GDM1 (cell line): ENCODE results near the gene FAS.
"Not testable (repeated sequence)": the region's sequence is repeated elsewhere in the genome, so short reads cannot be mapped to it uniquely, and the experiment has no call there.

Experiments
- DNase-seq: peaks from one replicate; lab custom pipeline; 2025; lab: John Stamatoyannopoulos, UW

The FAS gene

GRCh38 chr10:88992921-88993524 lies 2.4 kb downstream of the FAS start:
- no peak for DNase-seq

DNA sequence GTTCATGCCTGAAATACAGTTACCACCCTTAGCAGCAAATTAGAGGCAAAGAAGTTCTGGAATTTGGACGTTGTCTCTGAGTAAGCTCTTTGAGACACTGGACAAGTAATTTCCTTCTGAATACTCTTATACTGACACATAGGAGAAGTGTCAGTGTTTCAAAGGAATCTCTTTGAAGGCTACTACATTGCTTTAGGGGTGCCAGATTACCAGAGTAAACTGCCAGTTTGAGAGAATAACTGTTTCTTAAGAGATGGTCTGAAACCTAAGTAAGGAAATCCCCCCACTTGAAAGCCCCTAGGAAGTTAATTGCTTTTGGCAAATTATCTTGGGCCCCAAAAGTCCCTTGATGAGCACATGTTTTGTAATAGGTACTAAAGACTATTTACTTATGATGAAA lies 3.4 kb downstream of the FAS start:
- DNase-seq: no peak

DNA sequence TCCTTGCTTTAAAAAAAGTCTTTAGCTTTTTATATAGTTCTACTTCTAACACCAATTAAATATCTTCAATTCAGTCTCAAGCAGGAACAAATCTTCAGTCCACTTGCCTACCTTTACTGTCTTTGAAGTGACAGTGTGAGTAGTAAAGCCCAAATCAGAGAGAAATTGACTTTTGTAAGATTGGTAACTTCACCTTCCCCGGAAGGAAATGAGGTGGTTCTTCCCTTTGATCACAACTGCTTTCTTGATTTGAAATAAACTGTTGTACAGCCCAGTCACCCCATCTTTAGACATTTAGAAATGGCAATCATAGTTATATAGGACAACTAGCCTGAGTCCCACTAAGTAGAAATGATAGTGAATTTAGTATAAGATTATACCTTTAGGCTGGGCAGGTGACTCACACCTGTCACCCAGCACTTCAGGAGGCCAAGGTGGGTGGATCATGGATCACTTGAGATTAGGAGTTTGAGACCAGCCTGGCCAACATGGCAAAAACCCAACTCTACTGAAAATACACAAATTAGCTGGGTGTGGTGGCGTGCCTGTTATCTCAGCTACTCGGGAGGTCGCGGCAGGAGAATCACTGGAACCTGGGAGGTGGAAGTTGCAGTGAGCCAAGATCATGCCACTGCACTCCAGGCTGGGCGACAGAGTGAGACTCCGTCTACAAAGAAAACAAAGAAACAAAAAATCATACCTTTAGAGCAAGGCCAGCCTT lies 4.7 kb downstream of the FAS start:
- no peak for DNase-seq

GRCh38 chr10:88996927-88997326 lies 6.3 kb downstream of the FAS start:
- DNase-seq: peak; percentile 38

DNA sequence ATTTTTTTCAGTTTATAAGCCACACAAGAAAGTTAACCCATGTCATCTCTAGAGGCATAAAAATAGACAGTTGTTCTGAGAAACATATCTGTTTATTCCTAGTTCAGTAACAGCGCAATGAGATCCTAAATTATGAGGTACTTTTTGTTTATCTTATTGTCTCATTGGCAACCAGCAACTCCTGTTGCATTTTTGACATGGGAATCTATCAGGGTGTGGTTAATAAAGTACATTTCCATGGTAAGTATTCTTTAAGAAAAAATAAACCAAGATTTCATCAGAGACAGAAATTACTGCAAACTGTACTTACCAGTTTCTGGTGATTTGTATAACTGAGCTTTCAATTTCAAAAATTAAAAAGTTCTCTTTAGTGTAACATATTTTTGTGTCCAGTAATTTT lies 9.0 kb downstream of the FAS start:
- DNase-seq: no peak

- DNase-seq: no peak
Observed at GRCh38 chr10:89001024-89001728, 10.6 kb downstream of the FAS start.

DNA sequence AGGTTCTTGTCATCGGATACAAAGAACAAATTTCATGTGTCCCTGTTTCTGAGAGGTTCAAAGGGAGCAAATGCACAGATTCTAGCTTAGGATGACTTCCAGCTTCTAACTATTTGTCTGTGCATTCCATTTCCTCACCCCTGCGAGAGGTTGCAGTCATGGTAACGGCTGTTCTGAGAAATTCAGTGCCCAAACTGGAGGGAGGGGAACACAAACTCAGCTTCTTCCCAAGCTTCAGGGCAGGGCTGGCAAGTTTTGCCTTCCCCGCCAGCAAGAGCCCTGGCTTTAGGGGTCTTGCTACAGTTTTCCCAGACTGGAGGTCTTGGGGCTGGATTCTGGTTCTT lies 11.1 kb downstream of the FAS start:
- no peak for DNase-seq

- no peak for DNase-seq
Observed at GRCh38 chr10:89002226-89002978, 11.8 kb downstream of the FAS start.

GRCh38 chr10:89003344-89003743 lies 12.7 kb downstream of the FAS start:
- DNase-seq: no peak

GRCh38 chr10:89007129-89007893 lies 16.7 kb downstream of the FAS start:
- no peak for DNase-seq

- not testable (repeated sequence) for DNase-seq
Observed at GRCh38 chr10:89018700-89019346, 28.2 kb downstream of the FAS start.

DNA sequence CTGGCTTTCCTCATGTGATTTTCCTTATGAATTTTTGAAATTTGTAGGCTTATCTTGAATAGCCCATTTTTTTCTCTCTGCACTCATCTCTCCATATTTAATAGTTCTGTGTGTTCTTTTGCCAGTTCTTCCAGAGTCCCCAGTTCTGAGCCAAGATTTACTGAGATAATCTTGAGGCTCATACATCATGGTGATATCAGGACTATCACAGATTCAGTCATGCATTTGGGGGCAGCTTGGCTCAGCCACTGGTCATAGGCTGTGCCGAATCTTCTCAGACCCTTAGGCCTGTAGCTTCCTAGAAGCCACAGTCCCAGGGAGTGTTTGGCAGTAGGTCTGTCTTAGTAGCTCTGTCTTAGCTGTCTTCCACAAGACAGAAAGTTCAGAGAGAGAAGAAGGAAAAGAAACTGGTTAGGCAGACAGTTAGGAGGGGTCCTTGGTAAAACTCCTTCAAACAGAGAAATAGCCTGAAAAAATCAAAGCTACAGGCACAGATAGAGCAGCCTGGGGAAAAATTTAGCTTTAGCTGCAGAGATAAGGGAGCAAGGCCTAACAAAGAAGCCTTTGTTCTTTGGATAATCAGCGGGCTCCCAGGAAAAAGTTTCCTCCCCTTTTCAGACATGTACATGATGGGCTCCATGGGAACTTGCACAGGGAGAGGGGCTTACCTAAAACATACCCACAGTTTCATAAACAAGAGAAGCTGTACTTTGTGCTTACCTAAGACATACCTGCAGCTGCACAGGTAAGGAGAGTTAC lies 29.1 kb downstream of the FAS start:
- DNase-seq: no peak

- DNase-seq: not testable (repeated sequence)
Observed at GRCh38 chr10:89021526-89021925, 30.9 kb downstream of the FAS start.

DNA sequence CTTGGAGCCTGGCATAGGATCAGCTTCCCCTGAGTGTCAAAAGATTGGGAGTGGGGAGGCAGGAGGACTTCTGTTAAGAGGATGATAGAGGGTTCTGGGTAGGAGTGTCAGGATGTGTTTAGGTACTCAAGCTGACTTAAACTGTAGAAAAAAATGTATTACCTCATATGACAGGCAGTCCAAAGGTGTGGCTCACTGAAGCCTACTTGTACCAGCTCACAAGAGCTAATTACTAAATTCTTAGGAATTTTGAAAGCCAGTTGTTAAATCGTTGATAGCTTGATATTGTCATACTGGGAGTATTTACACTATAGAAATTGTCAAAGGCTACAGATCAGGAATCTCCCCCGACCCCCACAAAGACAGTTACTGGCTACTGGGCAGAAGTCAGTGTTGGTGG lies 32.1 kb downstream of the FAS start:
- no peak for DNase-seq

DNA sequence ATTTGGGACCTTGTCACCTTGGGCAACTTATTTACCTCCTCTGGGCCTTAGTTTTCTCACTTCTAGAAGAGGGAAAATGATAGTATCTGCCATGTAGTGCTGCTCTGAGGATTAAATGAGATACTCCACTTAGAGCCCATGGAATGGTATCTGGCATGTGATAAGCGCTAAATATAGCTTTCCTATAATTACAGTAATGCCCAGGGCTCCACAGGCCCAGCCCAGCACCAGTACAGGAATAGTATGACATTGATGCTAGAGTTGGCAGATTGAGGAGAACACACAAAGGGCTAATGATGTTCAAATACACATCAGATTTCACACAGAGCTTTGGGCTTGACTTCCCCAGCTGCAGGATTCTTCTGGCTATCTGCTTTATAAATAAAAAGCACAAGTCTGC lies 34.9 kb downstream of the FAS start:
- DNase-seq: no peak

- DNase-seq: no peak
Observed at GRCh38 chr10:89029181-89029580, 38.6 kb downstream of the FAS start.

GRCh38 chr10:89029785-89030437 lies 39.3 kb downstream of the FAS start:
- peak; percentile 33 for DNase-seq

GRCh38 chr10:89030791-89031190 lies 40.2 kb downstream of the FAS start:
- no peak for DNase-seq

GRCh38 chr10:89032141-89032891 lies 41.7 kb downstream of the FAS start:
- no peak for DNase-seq
